NOMO-1 treated with dmso at 0.1 percent for 144 hours (cell line): Measurements from ENCODE around the gene SCGB3A1.

Experiments
- DNase-seq: peaks from one replicate; lab custom pipeline; 2025; ENCODE audit not compliant: unreplicated experiment; lab: John Stamatoyannopoulos, UW

The SCGB3A1 gene

DNA sequence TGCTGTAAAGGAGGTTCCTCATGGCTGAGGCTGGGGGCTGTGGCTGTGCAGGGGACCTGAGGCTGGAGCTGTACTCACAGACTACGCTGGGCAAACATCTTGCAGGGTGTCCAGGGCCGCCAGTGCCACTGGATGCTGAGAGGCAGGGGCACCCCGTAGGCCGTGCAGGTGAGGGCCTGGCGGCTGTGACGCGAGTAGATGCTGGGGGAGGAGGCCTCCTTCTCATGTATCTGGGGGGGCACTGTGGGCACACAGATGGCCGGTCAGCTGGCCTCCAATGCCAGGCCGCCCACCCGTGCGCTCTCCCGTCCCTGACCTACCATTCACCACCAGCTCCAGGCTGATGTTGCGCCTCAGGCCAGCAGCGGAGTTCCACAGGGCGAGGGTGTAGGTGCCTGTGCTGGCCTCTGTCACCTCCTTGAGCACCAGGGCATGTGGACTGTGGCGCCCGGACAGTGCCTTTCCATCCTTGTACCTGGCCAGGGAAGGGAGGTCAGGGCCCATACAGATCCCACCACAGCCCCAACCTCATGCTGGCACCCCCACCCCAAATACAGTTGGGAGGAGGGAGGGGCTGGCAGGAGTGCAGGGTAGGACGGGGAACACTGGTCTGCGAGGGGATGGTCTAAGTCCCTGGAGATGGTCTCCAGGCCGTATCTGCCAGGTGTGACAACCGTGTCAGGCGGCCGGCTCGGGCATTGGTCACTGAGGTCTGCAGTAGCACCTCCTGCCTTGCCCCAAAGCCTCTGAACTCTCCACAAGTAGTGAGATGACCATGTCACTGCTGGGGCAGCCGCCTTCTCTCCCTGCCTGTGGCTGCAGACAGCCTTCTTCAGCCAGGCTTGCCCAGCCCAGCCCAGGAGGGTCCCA is 34.7 kb upstream of the SCGB3A1 start:
- DNase-seq = no peak

DNA sequence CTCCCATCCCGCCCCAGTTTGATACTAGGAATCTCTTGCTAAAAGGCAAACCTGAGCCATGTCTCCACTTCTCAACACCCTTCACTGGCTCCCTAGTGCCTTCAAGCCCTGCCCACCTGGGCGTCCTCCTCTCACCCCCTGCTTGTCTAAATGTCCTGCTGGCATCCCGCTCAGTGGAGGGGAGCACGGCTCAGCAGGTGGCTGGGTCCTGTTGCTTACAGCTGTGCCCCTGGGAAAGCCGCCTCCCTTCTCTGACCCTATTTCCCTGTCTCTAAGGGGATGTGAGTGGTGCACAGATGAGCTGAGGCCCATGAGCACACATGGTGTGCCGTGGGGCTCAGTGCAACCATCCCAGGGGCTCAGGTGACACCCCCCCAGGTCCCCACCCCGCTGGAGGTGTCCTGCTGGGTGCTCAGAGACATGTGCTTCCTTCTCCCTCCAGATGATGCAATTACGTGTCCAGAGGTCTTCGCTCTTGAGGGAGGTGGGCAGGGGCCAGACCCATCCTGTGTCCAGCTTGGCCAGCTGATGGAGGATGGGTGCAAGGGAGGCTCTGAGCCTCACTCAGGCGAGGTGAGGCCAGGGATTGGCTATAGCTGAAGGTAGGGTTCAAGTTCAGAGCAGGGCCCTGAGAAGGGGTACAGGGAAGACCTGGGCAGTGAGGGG is 34.0 kb upstream of the SCGB3A1 start:
- DNase-seq = no peak

DNA sequence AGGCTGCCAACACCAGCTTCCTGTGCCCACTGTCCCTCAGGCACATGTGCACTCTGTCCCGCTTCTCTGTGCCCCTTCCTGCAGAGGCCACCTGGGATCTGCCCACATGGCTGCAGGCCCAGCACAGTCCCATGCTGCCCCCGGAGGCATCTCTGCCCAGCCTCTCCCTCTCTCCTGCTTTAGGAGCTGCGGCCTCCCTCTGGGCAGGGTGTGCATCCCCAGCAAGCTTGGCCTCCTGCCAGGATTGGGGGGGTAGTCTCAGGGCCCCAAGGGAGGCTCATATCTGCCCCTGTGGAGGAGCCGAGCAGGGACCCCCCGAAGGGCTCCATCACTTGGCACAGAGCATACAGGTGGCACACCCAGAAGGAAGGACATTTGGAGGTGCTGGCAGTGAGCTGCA is 33.3 kb upstream of the SCGB3A1 start:
- no peak for DNase-seq

GRCh38 chr5:180623844-180624243 is 32.5 kb upstream of the SCGB3A1 start:
- DNase-seq = no peak

- DNase-seq = no peak
These were observed 32.1 kb upstream of the SCGB3A1 start for GRCh38 chr5:180623411-180623834.

DNA sequence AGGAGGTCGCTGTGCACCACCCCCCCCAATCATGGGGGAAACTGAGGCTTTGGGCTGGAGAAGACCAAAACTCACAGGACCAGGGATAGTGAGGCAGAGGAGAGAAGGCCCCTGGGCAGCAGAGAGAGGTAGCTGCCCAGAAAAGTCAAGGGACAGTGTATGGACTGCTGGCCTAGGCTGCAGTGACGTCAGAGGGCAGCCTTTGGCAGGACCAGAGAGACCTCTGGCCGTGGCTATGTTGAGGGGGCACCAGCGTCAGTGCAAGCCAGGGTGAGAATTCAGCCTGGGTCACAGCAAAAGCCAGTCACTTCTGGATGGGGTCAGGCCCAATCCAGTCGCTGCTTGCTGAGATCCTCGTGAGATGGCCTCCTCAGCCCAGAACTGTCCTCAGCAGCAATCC is 31.6 kb upstream of the SCGB3A1 start:
- no peak for DNase-seq

GRCh38 chr5:180621311-180621710 is 30.0 kb upstream of the SCGB3A1 start:
- no peak for DNase-seq

- no peak for DNase-seq
These were observed 28.7 kb upstream of the SCGB3A1 start for GRCh38 chr5:180620014-180620413.

GRCh38 chr5:180619563-180619915 is 28.2 kb upstream of the SCGB3A1 start:
- no peak for DNase-seq

- DNase-seq = no peak
These were observed 27.7 kb upstream of the SCGB3A1 start for GRCh38 chr5:180618829-180619562.

GRCh38 chr5:180618487-180618828 is 27.2 kb upstream of the SCGB3A1 start:
- DNase-seq = no peak

DNA sequence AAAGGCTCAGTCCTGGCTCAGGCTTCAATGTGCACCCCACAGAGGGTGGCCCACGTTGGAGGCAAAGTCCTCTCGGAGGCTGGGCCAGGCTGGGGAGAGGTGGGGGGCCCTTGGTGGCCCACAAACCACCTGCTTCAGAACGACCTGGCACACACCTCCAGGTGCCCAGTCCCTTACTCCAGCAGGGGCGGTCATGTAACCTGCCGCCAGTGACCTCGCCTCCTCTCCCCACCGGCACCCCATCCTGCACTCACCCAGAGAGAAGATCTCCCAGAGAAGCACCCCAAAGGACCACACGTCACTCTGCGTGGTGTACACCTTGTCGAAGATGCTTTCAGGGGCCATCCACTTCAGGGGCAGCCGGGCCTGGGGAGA is 22.5 kb upstream of the SCGB3A1 start:
- no peak for DNase-seq

- DNase-seq = no peak
These were observed 22.0 kb upstream of the SCGB3A1 start for GRCh38 chr5:180613188-180613813.

DNA sequence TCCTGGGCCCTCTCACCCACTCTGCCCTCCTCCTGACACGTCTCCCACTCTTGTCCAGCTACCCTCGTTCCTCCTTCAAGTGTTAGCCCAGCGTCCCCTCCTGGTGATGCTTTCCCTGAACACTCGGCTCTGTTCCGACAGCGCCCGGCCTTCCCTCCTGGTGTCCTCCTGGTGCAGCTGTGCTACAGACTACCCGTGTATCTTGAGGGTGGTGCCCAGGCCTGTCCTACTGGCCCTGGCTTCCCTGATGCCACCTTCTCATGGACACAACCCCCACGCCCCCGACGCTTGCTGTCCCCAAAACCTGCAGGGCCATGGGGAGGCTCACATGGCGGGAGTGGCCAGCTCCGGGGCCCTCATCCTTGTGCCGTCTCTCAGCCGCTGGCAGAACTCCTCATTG is 21.4 kb upstream of the SCGB3A1 start:
- DNase-seq = no peak

DNA sequence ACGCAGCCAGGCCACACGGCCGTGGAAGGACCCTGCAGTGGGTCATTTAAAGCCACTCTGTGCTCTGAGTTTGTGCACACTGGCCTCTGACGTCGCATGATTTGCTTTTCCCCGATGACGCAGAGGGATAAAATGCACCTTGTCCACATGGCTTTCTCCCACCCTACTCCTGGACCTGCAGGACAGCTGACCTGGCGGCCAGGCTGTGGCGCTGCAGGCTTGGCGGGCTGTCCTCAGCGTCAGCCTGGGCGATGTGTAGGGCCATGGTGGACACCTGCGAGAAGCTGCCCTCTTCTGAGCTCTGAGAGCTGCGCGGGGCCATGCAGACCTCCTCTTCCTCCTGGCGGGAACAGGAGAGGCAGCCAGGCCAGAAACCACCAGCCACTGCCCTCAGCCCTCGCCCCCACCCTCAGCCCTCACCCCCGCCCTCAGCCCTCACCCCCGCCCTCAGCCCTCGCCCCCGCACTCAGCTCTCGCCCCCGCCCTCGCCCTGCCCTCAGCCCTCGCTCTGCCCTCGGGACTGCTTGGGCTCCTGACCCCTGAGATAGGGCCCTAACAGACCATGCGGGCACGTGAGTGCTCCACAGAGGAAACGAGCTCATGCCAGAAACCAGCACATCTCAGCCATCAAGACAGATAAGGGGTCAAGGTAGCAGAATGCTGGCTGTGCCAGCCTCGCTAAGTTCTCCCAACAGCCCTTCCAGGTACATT is 20.0 kb upstream of the SCGB3A1 start:
- no peak for DNase-seq

DNA sequence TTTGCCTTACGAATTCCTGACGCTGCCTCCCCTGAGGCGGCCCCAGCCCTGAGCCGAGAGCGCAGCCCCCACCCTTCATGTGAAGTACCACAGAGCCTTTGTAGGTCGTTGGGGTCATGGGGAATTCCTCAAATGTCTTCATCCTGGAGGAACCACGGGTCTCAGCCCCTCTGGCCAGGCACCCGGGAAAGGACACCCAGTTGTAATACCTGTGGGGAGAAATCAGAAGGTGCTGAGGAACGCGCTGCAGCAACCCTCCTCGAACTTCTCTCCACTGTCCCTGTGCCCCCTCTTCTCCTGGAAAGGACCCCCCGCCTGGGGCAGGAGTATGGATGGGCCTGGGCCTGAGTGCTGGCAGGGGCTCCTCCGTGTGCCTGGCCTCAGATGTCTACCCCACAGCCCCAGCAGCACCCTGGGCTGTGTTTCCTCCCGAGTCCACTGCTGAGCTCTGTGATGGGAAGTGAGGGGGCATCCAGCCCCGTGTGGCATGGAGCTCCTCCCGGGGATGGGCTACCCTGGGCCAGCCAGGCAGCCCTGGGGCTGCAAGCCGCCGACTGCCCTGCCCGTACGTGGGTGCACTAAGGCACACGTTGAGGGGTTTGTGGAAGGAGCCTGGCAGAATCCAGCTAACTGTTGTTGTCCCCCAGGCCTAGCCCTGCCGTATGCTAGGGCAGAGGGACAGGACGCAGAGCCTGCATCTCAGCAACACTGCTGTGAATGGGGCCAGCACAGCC is 18.7 kb upstream of the SCGB3A1 start:
- no peak for DNase-seq

DNA sequence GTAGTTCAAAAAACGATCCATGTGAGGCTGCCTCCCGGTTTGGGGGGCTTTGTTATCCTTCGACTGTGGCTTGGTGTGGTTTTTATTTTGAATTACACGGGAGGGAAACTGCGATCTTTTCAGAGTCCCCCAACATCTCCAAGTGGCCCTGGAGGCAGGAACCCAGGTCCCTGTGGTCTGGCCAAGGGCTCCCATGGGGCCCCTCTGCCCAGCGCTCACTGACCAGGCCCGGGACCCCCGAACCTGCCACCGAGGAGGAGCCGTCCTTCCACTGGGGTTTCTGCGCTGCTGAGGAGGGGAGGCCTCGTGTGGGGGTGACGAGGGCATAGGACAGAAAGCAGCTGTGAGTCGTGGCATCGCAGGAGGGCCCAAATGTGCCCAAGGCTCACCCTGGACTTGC is 18.1 kb upstream of the SCGB3A1 start:
- DNase-seq = no peak

- no peak for DNase-seq
These were observed 17.4 kb upstream of the SCGB3A1 start for GRCh38 chr5:180608572-180609310.

GRCh38 chr5:180607861-180608571 is 16.7 kb upstream of the SCGB3A1 start:
- no peak for DNase-seq
